Esophagus muscularis mucosa (tissue), 4 donors: ENCODE results near the gene TENM4. TPM values are rescaled to one million over a fixed set of nuclear protein-coding genes. Genes with fewer than 3 reads are reported as not detected.

Experiments
- DNase-seq: peaks from one replicate; pipeline ENCODE4 v3.0.0-alpha.2; 2017; ENCODE audit errors: extremely low spot score
- H3K27ac ChIP-seq, 4 donors: fragments of 200-600 bp; sonication (generic); replicated peaks in 1 of 4; 1 replicate in 3 of 4; 2 replicates in 1 of 4; pipeline ENCODE4 v1.5.1; 2016 to 2019; ENCODE audit warnings: mild to moderate bottlenecking in 1 of 4
- H3K27me3 ChIP-seq, 4 donors: fragments of 200-600 bp; sonication (generic); one replicate each; pipeline versions ENCODE4 v1.5.1 to v1.6.0; 2016 to 2019
- H3K36me3 ChIP-seq, 4 donors: fragments of 200-600 bp; sonication (generic); one replicate each; pipeline ENCODE4 v1.5.1; 2016 to 2019
- H3K4me1 ChIP-seq, 4 donors: fragments of 200-600 bp; sonication (generic); one replicate each; pipeline ENCODE4 v1.5.1; 2016 to 2019
- H3K4me3 ChIP-seq, 4 donors: fragments of 200-600 bp; sonication (generic); 1 replicate in 2 of 4; 2 replicates in 2 of 4; pipeline ENCODE4 v1.5.1; 2016 to 2019; ENCODE audit warnings: mild to moderate bottlenecking in 4 of 4, moderate library complexity in 1 of 4
- H3K9me3 ChIP-seq, 4 donors: fragments of 200-600 bp; sonication (generic); 1 replicate in 3 of 4; 2 replicates in 1 of 4; pipeline ENCODE4 v1.5.1; 2016 to 2019
- CTCF ChIP-seq, 3 experiments: fragments of 200-600 bp in 2 of 3; fragments of 450-650 bp in 1 of 3; sonication (generic) in 2 of 3; IDR thresholded peaks; one replicate each; pipeline ENCODE4 v1.5.1; 2017 to 2019; ENCODE audit warnings: antibody characterized with exemption in 3 of 3, mild to moderate bottlenecking in 2 of 3, moderate library complexity in 1 of 3
- EP300 ChIP-seq: sonication (generic); formaldehyde crosslinking; IDR thresholded peaks from one replicate; pipeline ENCODE4 v1.6.1; 2017; ENCODE audit warnings: antibody characterized with exemption
- POLR2A ChIP-seq: fragments of 450-650 bp; IDR thresholded peaks from one replicate; pipeline ENCODE4 v1.6.1; 2017; ENCODE audit warnings: antibody characterized with exemption, moderate library complexity, mild to moderate bottlenecking, low read depth
- POLR2AphosphoS5 ChIP-seq, 2 donors: sonication (generic); formaldehyde crosslinking; IDR thresholded peaks; one replicate each; pipeline ENCODE4 v1.6.1; 2017; ENCODE audit warnings: antibody characterized with exemption in 2 of 2
- WGBS: methylation state at CpG from one replicate; pipeline ENCODE4 v1.1.5; 2018; 5-methylcytosine and 5-hydroxymethylcytosine counted together
- intact Hi-C: fragments of 100-400 bp; cut with DNase I; formaldehyde crosslinking; loops from one replicate; pipeline ENCODE4 v1.15.1; 2023
- total RNA-seq, 4 donors: library from RNA; depleted of rRNA; stranded (reverse); fragments of >200 nt; gene quantifications; one replicate each; pipeline versions ENCODE4 v1.1.0 to v1.2.1, GENCODE V29; 2016

TENM4 gene
- total RNA-seq, 4 donors from 2014 or later: 4.1 to 9.6 (median 8.0) TPM

GRCh38 chr11:79066456-79067351, 374.1 kb downstream of the TENM4 start:
- Histone ChIP-seq H3K9me3 (no peaks in the 10 kb centered on the region), H3K4me1 (peaks cover 0 to 7% (median 2%) of the 10 kb centered on the region in 4 donors), H3K27ac (no peak overlapping the region), H3K36me3 (no peaks in the 10 kb centered on the region), H3K27me3 (no peaks in the 10 kb centered on the region), H3K4me3 (no peak overlapping the region)
- intact Hi-C loops: loop anchor here (10.0 kb wide), 1 partner anchor 108 kb away; no protein-coding TSS in a partner anchor
- WGBS: 87% methylated on average over 28 of the region's 28 CpGs
- DNase-seq: no peak
- TF ChIP-seq POLR2AphosphoS5 (IDR thresholded peaks at IDR 0.05) (no peak), EP300 (no peak), CTCF (IDR thresholded peaks at IDR 0.05) (no peak), POLR2A (no peak)

- Histone ChIP-seq H3K27me3 (no peaks in the 10 kb centered on the region), H3K27ac (no peak overlapping the region), H3K4me1 (peaks cover 0 to 7% (median 2%) of the 10 kb centered on the region in 4 donors), H3K4me3 (no peak overlapping the region), H3K9me3 (no peaks in the 10 kb centered on the region), H3K36me3 (no peaks in the 10 kb centered on the region)
- 72% methylated on average over 11 of the region's 16 CpGs for whole genome bisulfite sequencing
- intact Hi-C loops: loop anchor here (2.0 to 10.0 kb wide), 2 partner anchors 38 to 112 kb away; no protein-coding TSS in a partner anchor
- TF ChIP-seq POLR2A (no peak), CTCF (IDR thresholded peaks at IDR 0.05) (peak; percentile 17 to 38 (median 21))
- no peak for DNase-seq
Measured at GRCh38 chr11:79062814-79063762, 377.7 kb downstream of the TENM4 start.

- no peak overlapping the region for H3K4me3 ChIP-seq
- DNase-seq: no peak
- intact Hi-C loops: loop anchor here (10.0 kb wide), 1 partner anchor 114 kb away; no protein-coding TSS in a partner anchor
- no peaks in the 10 kb centered on the region for H3K27me3 ChIP-seq
- no peaks in the 10 kb centered on the region for H3K9me3 ChIP-seq
- no peak overlapping the region for H3K27ac ChIP-seq
- WGBS: 73% methylated on average over 7 of the region's 9 CpGs
- peaks cover 0 to 7% (median 5%) of the 10 kb centered on the region in 4 donors for H3K4me1 ChIP-seq
- no peak for TF ChIP-seq EP300
- TF ChIP-seq CTCF (IDR thresholded peaks at IDR 0.05): no peak
- TF ChIP-seq POLR2AphosphoS5 (IDR thresholded peaks at IDR 0.05): no peak
- no peak for TF ChIP-seq POLR2A
- H3K36me3 ChIP-seq: no peaks in the 10 kb centered on the region
Measured at GRCh38 chr11:79060081-79060953, 380.5 kb downstream of the TENM4 start.

GRCh38 chr11:79059141-79059540, 381.7 kb downstream of the TENM4 start:
- WGBS: 98% methylated on average over 4 of the region's 4 CpGs
- no peak for DNase-seq
- Histone ChIP-seq H3K27ac (no peak overlapping the region), H3K9me3 (no peaks in the 10 kb centered on the region), H3K4me3 (no peak overlapping the region), H3K4me1 (peaks cover 0 to 7% (median 5%) of the 10 kb centered on the region in 4 donors), H3K27me3 (no peaks in the 10 kb centered on the region), H3K36me3 (no peaks in the 10 kb centered on the region)
- intact Hi-C loops: no loop called here
- TF ChIP-seq EP300 (no peak), POLR2A (no peak), POLR2AphosphoS5 (IDR thresholded peaks at IDR 0.05) (no peak), CTCF (IDR thresholded peaks at IDR 0.05) (no peak)
